ENCODE measurements around the gene RPL11. TPM values are rescaled to one million over a fixed set of nuclear protein-coding genes. Genes with fewer than 3 reads are reported as not detected.

The RPL11 gene
- total RNA-seq, 1 experiment from 2014 or later, result 865 TPM

DNA sequence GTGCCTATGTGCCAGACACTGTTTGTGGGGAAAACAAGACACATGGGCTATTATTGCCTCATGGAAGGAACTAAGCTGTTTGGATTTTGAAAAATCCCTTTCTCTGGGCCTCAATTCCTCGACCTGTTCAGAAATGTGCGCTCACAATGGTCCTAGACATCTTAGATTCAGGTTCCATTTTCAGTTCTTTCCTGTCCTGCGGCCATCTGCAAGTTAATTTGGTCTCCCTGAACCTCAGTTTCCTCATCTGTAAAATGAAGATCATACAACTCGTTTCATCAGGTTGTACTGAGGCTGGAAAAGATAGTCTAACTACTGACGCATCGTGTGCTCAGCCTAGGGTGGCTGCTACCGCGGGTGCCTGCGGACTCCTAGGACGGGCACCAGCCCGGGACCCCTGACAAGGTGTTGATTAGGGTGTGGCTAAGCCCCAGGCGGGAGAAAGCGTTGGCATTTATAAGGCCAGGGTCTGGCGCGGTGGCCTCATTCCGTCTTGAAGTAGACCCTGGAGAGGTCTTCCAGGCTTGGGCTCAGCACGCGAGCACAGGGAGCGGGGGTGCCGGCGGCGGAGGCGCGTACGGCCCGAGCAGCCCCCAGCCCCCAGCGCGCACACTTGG, 51.2 kb downstream of the RPL11 start:
- Histone ChIP-seq H3K9me3 (ENCODE audit: control insufficient read depth, insufficient read depth, low read depth, low read length) (no peaks in the 10 kb centered on the region), H3K4me3 (ENCODE audit: low read depth in 2 of 2, low read length in 2 of 2) (peak overlapping the region; percentile 87 to 90), H3K4me1 (ENCODE audit: control insufficient read depth, insufficient read depth, low read length) (peaks cover 30% of the 10 kb centered on the region), H3K36me3 (ENCODE audit: control insufficient read depth, insufficient read depth, low read length) (peaks cover 4% of the 10 kb centered on the region), H3K27ac (ENCODE audit: low read length) (peak overlapping the region; percentile 94), H3K27me3 (ENCODE audit: control insufficient read depth, insufficient read depth, low read length) (no peaks in the 10 kb centered on the region)
- DNase-seq (ENCODE audit: low read depth, low spot score), result no peak
- BruUV-seq (replicated peaks), result no TSS peak
- ATAC-seq, result peak; percentile 69
- TF ChIP-seq, protein P1, sequence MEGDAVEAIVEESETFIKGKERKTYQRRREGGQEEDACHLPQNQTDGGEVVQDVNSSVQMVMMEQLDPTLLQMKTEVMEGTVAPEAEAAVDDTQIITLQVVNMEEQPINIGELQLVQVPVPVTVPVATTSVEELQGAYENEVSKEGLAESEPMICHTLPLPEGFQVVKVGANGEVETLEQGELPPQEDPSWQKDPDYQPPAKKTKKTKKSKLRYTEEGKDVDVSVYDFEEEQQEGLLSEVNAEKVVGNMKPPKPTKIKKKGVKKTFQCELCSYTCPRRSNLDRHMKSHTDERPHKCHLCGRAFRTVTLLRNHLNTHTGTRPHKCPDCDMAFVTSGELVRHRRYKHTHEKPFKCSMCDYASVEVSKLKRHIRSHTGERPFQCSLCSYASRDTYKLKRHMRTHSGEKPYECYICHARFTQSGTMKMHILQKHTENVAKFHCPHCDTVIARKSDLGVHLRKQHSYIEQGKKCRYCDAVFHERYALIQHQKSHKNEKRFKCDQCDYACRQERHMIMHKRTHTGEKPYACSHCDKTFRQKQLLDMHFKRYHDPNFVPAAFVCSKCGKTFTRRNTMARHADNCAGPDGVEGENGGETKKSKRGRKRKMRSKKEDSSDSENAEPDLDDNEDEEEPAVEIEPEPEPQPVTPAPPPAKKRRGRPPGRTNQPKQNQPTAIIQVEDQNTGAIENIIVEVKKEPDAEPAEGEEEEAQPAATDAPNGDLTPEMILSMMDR (IDR thresholded peaks at IDR 0.05), result no peak
- TF ChIP-seq POLR2AphosphoS5 (IDR thresholded peaks at IDR 0.05; ENCODE audit: low read depth, low read length) (no peak), TCF7L2 (IDR thresholded peaks at IDR 0.05; ENCODE audit: low read depth, low read length) (no peak), SIN3A (IDR thresholded peaks at IDR 0.05; ENCODE audit: borderline replicate concordance, insufficient read depth, low read depth, low read length) (no peak)
- TF ChIP-seq, protein P2, sequence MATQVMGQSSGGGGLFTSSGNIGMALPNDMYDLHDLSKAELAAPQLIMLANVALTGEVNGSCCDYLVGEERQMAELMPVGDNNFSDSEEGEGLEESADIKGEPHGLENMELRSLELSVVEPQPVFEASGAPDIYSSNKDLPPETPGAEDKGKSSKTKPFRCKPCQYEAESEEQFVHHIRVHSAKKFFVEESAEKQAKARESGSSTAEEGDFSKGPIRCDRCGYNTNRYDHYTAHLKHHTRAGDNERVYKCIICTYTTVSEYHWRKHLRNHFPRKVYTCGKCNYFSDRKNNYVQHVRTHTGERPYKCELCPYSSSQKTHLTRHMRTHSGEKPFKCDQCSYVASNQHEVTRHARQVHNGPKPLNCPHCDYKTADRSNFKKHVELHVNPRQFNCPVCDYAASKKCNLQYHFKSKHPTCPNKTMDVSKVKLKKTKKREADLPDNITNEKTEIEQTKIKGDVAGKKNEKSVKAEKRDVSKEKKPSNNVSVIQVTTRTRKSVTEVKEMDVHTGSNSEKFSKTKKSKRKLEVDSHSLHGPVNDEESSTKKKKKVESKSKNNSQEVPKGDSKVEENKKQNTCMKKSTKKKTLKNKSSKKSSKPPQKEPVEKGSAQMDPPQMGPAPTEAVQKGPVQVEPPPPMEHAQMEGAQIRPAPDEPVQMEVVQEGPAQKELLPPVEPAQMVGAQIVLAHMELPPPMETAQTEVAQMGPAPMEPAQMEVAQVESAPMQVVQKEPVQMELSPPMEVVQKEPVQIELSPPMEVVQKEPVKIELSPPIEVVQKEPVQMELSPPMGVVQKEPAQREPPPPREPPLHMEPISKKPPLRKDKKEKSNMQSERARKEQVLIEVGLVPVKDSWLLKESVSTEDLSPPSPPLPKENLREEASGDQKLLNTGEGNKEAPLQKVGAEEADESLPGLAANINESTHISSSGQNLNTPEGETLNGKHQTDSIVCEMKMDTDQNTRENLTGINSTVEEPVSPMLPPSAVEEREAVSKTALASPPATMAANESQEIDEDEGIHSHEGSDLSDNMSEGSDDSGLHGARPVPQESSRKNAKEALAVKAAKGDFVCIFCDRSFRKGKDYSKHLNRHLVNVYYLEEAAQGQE (IDR thresholded peaks at IDR 0.05; ENCODE audit: insufficient read depth in 1 of 2, low read depth in 2 of 2, low read length in 1 of 2), result no peak
- POLR2A ChIA-PET, result interaction anchor here (1.0 kb wide), 1 partner anchor 52 kb away, joined by 3 read pairs; no protein-coding TSS in a partner anchor
- CTCF ChIA-PET, result no interaction called here
- in situ Hi-C loops (cut with HindIII; ENCODE audit: low pct_unique_long_range_greater_than_20kb, low sequenced_read_pairs) (no loop called here), intact Hi-C loops (cut with micrococcal nuclease; ENCODE audit: unreplicated experiment) (loop anchor here (5.0 kb wide), 1 partner anchor 35 kb away; no protein-coding TSS in a partner anchor)

GRCh38 chr1:23743287-23744152, 51.9 kb downstream of the RPL11 start, which contains the start of gene ELOA:
Gene ELOA (plus strand): TSS chr1:23743471. CDS start chr1:23743504, 33 bp downstream.
- no peak for DNase-seq (ENCODE audit: low read depth, low spot score)
- H3K36me3 ChIP-seq (ENCODE audit: control insufficient read depth, insufficient read depth, low read length), result peaks cover 4% of the 10 kb centered on the region
- no peaks in the 10 kb centered on the region for H3K27me3 ChIP-seq (ENCODE audit: control insufficient read depth, insufficient read depth, low read length)
- in situ Hi-C loops (cut with HindIII; ENCODE audit: low pct_unique_long_range_greater_than_20kb, low sequenced_read_pairs) (no loop called here), intact Hi-C loops (cut with micrococcal nuclease; ENCODE audit: unreplicated experiment) (loop anchor here (5.0 kb wide), 1 partner anchor 36 kb away; no protein-coding TSS in a partner anchor)
- BruUV-seq (replicated peaks), result no TSS peak
- no peaks in the 10 kb centered on the region for H3K9me3 ChIP-seq (ENCODE audit: control insufficient read depth, insufficient read depth, low read depth, low read length)
- CTCF ChIA-PET, result interaction anchor here (0.6 to 0.7 kb wide), 3 partner anchors 8 to 153 kb away, joined by 3 to 4 read pairs (median 3); no protein-coding TSS in a partner anchor
- no peak for TF ChIP-seq TCF7L2 (IDR thresholded peaks at IDR 0.05; ENCODE audit: low read depth, low read length)
- TF ChIP-seq POLR2AphosphoS5 (IDR thresholded peaks at IDR 0.05; ENCODE audit: low read depth, low read length), result peak; percentile 87
- TF ChIP-seq, protein P2 (IDR thresholded peaks at IDR 0.05; ENCODE audit: insufficient read depth in 1 of 2, low read depth in 2 of 2, low read length in 1 of 2), result 0 out of 4 replicates have a peak, but pooled peaks of 1 of the 2 experiments have one; percentile 12
- TF ChIP-seq SIN3A (IDR thresholded peaks at IDR 0.05; ENCODE audit: borderline replicate concordance, insufficient read depth, low read depth, low read length), result peak; percentile 90; the same call in 1 of the 2 replicates
- TF ChIP-seq, protein P1 (IDR thresholded peaks at IDR 0.05), result no peak
- peaks cover 30% of the 10 kb centered on the region for H3K4me1 ChIP-seq (ENCODE audit: control insufficient read depth, insufficient read depth, low read length)
- POLR2A ChIA-PET, result interaction anchor here (1.0 kb wide), 1 partner anchor 52 kb away, joined by 3 read pairs; no protein-coding TSS in a partner anchor
- peak within 1 kb of the TSS; percentile 87 to 90 for H3K4me3 ChIP-seq (ENCODE audit: low read depth in 2 of 2, low read length in 2 of 2)
- ATAC-seq, result peak; percentile 95
- H3K27ac ChIP-seq (ENCODE audit: low read length), result peak within 1 kb of the TSS; percentile 94
